ENCODE measurements around the gene CELF3. TPM values are rescaled to one million over a fixed set of nuclear protein-coding genes. Genes with fewer than 3 reads are reported as not detected.

CELF3 gene
- polyA plus RNA-seq, 1 of the 3 experiments (the other 2 are of a cell fraction), result 0.25 TPM

DNA sequence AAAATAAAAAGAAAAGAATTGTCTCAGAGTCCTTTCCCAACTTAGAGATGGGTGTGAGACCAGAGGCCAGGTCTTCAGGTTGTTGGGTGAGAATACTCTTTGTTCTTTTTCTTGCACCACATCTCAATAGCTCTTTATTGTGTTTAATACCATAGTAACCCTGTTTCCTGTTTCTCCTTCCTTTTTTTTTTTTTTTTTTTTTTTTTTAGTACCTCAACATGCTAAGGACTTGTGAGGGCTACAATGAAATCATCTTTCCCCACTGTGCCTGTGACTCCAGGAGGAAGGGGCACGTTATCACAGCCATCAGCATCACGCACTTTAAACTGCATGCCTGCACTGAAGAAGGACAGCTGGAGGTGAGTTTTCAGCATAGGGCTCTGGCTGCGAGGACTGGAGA is 24.4 kb downstream of the CELF3 start:
- no peaks in the 10 kb centered on the region for H3K9me2 ChIP-seq
- peaks cover 25 to 37% of the 10 kb centered on the region in 2 experiments for H3K36me3 ChIP-seq (replicated peaks in 1 of 2; ENCODE audit: control insufficient read depth in 1 of 2, insufficient read depth in 2 of 2, low read length in 1 of 2)
- WGBS (ENCODE audit: low lambda C conversion rate), result 78% methylated on average over 3 of the region's 3 CpGs
- no peak overlapping the region for H3K4me3 ChIP-seq (ENCODE audit: low read depth in 2 of 2, low read length in 1 of 2)
- ChIA-PET POLR2A (no interaction called here), CTCF (interaction anchor here (0.5 to 6.5 kb wide), 10 partner anchors 8 to 701 kb away, joined by 3 to 58 read pairs (median 8); partner anchors contain the start of gene CELF3)
- no peak for DNase-seq
- no peaks in the 10 kb centered on the region for H3K4me1 ChIP-seq (ENCODE audit: control insufficient read depth in 1 of 2, insufficient read depth in 2 of 2, low read depth in 1 of 2, low read length in 1 of 2)
- H3K4me2 ChIP-seq, result no peak overlapping the region
- no peak overlapping the region for H2AFZ ChIP-seq (ENCODE audit: low read depth)
- no peaks in the 10 kb centered on the region for H3F3A ChIP-seq (replicated peaks; ENCODE audit: insufficient read depth)
- no peak overlapping the region for H3K27ac ChIP-seq (ENCODE audit: low read depth in 2 of 2, low read length in 1 of 2)
- TF ChIP-seq MEF2A (IDR thresholded peaks at IDR 0.05; ENCODE audit: borderline replicate concordance, low read depth), result no peak
- TF ChIP-seq USF2 (IDR thresholded peaks at IDR 0.05; ENCODE audit: borderline replicate concordance, low read depth, low read length), result no peak
- TF ChIP-seq RXRA (IDR thresholded peaks at IDR 0.05; ENCODE audit: borderline replicate concordance, low read depth), result no peak
- no peak for TF ChIP-seq CTCF (IDR thresholded peaks at IDR 0.05)
- TF ChIP-seq ELF1 (IDR thresholded peaks at IDR 0.05), result no peak
- TF ChIP-seq MAX (IDR thresholded peaks at IDR 0.05; ENCODE audit: low read depth), result no peak
- TF ChIP-seq EZH2phosphoT487 (IDR thresholded peaks at IDR 0.05; ENCODE audit: borderline replicate concordance, low read depth), result no peak
- no peak for TF ChIP-seq GABPA (IDR thresholded peaks at IDR 0.05; ENCODE audit: low read depth)
- no peak for TF ChIP-seq YY1 (IDR thresholded peaks at IDR 0.05; ENCODE audit: low read depth)
- TF ChIP-seq NFIC (IDR thresholded peaks at IDR 0.05; ENCODE audit: borderline replicate concordance), result no peak
- TF ChIP-seq, protein P1, sequence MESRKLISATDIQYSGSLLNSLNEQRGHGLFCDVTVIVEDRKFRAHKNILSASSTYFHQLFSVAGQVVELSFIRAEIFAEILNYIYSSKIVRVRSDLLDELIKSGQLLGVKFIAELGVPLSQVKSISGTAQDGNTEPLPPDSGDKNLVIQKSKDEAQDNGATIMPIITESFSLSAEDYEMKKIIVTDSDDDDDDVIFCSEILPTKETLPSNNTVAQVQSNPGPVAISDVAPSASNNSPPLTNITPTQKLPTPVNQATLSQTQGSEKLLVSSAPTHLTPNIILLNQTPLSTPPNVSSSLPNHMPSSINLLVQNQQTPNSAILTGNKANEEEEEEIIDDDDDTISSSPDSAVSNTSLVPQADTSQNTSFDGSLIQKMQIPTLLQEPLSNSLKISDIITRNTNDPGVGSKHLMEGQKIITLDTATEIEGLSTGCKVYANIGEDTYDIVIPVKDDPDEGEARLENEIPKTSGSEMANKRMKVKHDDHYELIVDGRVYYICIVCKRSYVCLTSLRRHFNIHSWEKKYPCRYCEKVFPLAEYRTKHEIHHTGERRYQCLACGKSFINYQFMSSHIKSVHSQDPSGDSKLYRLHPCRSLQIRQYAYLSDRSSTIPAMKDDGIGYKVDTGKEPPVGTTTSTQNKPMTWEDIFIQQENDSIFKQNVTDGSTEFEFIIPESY (IDR thresholded peaks at IDR 0.05; ENCODE audit: borderline replicate concordance, low read depth), result no peak
- no peak for TF ChIP-seq FOXJ3 (CRISPR knock-in tag; IDR thresholded peaks at IDR 0.05)
- TF ChIP-seq GATA2 (CRISPR knock-in tag; IDR thresholded peaks at IDR 0.05), result no peak
- no peak for TF ChIP-seq NRF1 (IDR thresholded peaks at IDR 0.05; ENCODE audit: low read depth, low read length)
- H3K79me2 ChIP-seq (ENCODE audit: insufficient read depth), result no peaks in the 10 kb centered on the region
- H4K20me1 ChIP-seq (ENCODE audit: insufficient read depth), result no peaks in the 10 kb centered on the region
- H3K9ac ChIP-seq, result no peak overlapping the region
- no peaks in the 10 kb centered on the region for H3K9me3 ChIP-seq
- no peaks in the 10 kb centered on the region for H3K27me3 ChIP-seq (ENCODE audit: insufficient read depth)

All from SK-N-SH (cell line).